Tibial nerve (tissue), 4 donors: ENCODE results near the gene NDUFB6.

ENCODE experiments used
- CTCF ChIP-seq, 5 experiments: fragments of 200-600 bp in 3 of 5; fragments of 450-650 bp in 2 of 5; sonication (generic) in 3 of 5; IDR thresholded peaks; one replicate each; pipeline ENCODE4 v1.5.1; 2016 to 2019; ENCODE audit warnings: antibody characterized with exemption in 5 of 5, mild to moderate bottlenecking in 3 of 5, moderate library complexity in 2 of 5
- EP300 ChIP-seq, 2 donors: sonication (generic); formaldehyde crosslinking; IDR thresholded peaks; one replicate each; pipeline ENCODE4 v1.6.1; 2017; ENCODE audit warnings: antibody characterized with exemption in 2 of 2, mild to moderate bottlenecking in 1 of 2
- POLR2A ChIP-seq, 2 donors: fragments of 450-650 bp; IDR thresholded peaks; one replicate each; pipeline ENCODE4 v1.6.1; 2017; ENCODE audit warnings: antibody characterized with exemption in 2 of 2, mild to moderate bottlenecking in 2 of 2, moderate library complexity in 2 of 2

DNA sequence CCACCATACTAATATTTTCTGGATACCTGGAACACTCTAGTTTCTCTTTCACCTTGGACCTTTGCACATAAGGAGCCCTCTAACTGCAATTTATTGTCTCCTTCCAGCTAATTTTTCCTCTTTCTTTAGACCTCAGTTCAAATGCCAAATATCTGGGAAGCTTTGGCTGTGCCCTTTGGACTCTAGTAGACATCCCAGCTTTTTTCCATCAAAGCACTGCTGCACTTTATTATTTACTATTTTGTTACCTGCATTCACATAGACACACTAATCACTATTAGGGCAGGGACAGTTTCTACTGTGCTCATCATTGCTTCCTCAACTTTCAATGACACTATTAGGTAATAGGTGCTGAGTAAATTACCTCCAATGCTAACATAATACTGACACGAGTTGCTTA, 49.0 kb downstream of the NDUFB6 start:
- TF ChIP-seq CTCF (IDR thresholded peaks at IDR 0.05) (no peak), EP300 (IDR thresholded peaks at IDR 0.05) (no peak), POLR2A (IDR thresholded peaks at IDR 0.05) (no peak)
